ENCODE results near the gene HDGFL1.

Gene HDGFL1

GRCh38 chr6:22613051-22613450 is 43.7 kb downstream of the HDGFL1 start:
- Histone ChIP-seq H3K27me3 (ENCODE audit: control insufficient read depth in 2 of 2, insufficient read depth in 2 of 2, low read length in 2 of 2) (no peaks in the 10 kb centered on the region), H3K36me3 (ENCODE audit: control insufficient read depth in 2 of 2, insufficient read depth in 2 of 2, low read length in 2 of 2) (no peaks in the 10 kb centered on the region), H3K4me1 (ENCODE audit: control insufficient read depth in 2 of 2, insufficient read depth in 2 of 2, low read length in 2 of 2) (no peaks in the 10 kb centered on the region), H3K27ac (ENCODE audit: low read depth in 2 of 2, low read length in 2 of 2) (no peak overlapping the region), H3K4me3 (ENCODE audit: low read length in 2 of 2) (no peak overlapping the region), H3K9ac (ENCODE audit: low read depth in 1 of 2, low read length in 2 of 2) (no peak overlapping the region), H3K9me3 (ENCODE audit: control insufficient read depth in 2 of 2, low read length in 2 of 2) (no peaks in the 10 kb centered on the region)

DNA sequence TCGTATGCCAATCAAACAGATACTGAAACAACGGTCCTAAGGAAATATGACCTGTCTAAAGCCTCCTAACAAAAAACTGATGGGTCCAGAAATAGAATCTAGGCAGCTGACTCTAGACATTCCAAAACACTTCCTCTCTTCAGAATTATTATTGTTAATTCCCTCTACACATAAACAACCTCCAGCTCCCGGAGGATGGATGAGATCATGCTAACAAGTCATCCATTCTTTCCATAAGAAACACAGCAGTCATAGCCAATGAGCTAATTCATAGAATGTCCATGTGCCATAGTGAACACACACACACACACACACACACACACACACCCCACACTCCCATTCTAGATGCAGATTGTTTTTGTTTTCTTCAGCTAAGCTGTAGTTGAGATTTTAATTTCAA is 44.3 kb downstream of the HDGFL1 start:
- Histone ChIP-seq H3K4me1 (ENCODE audit: control insufficient read depth in 2 of 2, insufficient read depth in 2 of 2, low read length in 2 of 2) (no peaks in the 10 kb centered on the region), H3K9me3 (ENCODE audit: control insufficient read depth in 2 of 2, low read length in 2 of 2) (no peaks in the 10 kb centered on the region), H3K36me3 (ENCODE audit: control insufficient read depth in 2 of 2, insufficient read depth in 2 of 2, low read length in 2 of 2) (no peaks in the 10 kb centered on the region), H3K27me3 (ENCODE audit: control insufficient read depth in 2 of 2, insufficient read depth in 2 of 2, low read length in 2 of 2) (no peaks in the 10 kb centered on the region), H3K27ac (ENCODE audit: low read depth in 2 of 2, low read length in 2 of 2) (no peak overlapping the region), H3K4me3 (ENCODE audit: low read length in 2 of 2) (no peak overlapping the region), H3K9ac (ENCODE audit: low read depth in 1 of 2, low read length in 2 of 2) (no peak overlapping the region)

GRCh38 chr6:22614547-22614946 is 45.2 kb downstream of the HDGFL1 start:
- H3K27me3 ChIP-seq (ENCODE audit: control insufficient read depth in 2 of 2, insufficient read depth in 2 of 2, low read length in 2 of 2): no peaks in the 10 kb centered on the region
- H3K4me3 ChIP-seq (ENCODE audit: low read length in 2 of 2): no peak overlapping the region
- no peaks in the 10 kb centered on the region for H3K4me1 ChIP-seq (ENCODE audit: control insufficient read depth in 2 of 2, insufficient read depth in 2 of 2, low read length in 2 of 2)
- no peak overlapping the region for H3K9ac ChIP-seq (ENCODE audit: low read depth in 1 of 2, low read length in 2 of 2)
- no peaks in the 10 kb centered on the region for H3K9me3 ChIP-seq (ENCODE audit: control insufficient read depth in 2 of 2, low read length in 2 of 2)
- H3K36me3 ChIP-seq (ENCODE audit: control insufficient read depth in 2 of 2, insufficient read depth in 2 of 2, low read length in 2 of 2): no peaks in the 10 kb centered on the region
- H3K27ac ChIP-seq (ENCODE audit: low read depth in 2 of 2, low read length in 2 of 2): no peak overlapping the region

DNA sequence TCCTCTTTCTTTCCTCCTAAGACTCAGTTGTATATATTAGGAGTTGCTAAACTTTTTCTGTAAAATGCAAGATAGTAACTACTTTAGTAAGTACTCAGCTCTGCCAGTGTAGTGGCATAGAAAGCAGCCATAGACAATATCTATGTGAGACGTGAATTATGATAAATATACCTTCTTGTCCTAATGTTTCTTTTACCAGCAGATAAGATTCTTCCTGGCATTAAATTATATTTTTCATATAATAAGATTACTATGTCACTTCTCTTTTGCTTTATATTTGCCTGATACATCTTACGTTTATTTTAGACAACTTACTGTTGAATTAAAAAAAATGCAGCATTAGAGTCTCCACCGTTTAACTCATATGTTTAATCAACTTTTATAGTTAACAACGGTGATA is 51.7 kb downstream of the HDGFL1 start:
- Histone ChIP-seq H3K9me3 (ENCODE audit: control insufficient read depth in 2 of 2, low read length in 2 of 2) (no peaks in the 10 kb centered on the region), H3K9ac (ENCODE audit: low read depth in 1 of 2, low read length in 2 of 2) (no peak overlapping the region), H3K4me3 (ENCODE audit: low read length in 2 of 2) (no peak overlapping the region), H3K27me3 (ENCODE audit: control insufficient read depth in 2 of 2, insufficient read depth in 2 of 2, low read length in 2 of 2) (no peaks in the 10 kb centered on the region), H3K4me1 (ENCODE audit: control insufficient read depth in 2 of 2, insufficient read depth in 2 of 2, low read length in 2 of 2) (no peaks in the 10 kb centered on the region), H3K36me3 (ENCODE audit: control insufficient read depth in 2 of 2, insufficient read depth in 2 of 2, low read length in 2 of 2) (no peaks in the 10 kb centered on the region), H3K27ac (ENCODE audit: low read depth in 2 of 2, low read length in 2 of 2) (no peak overlapping the region)

Measured in mucosa of rectum (tissue), 2 donors.